GM19468 (cell line): ENCODE measurements around the gene DLX5.
"Not testable (repeated sequence)": the region's sequence is repeated elsewhere in the genome, so short reads cannot be mapped to it uniquely, and the experiment has no call there.

Source experiments
- ATAC-seq: cut with Tn5 transposase; IDR thresholded peaks from one replicate; pipeline ENCODE4 v1.9.1; 2021; ENCODE audit warnings: mild to moderate bottlenecking, moderate library complexity, moderate number of reproducible peaks; ENCODE audit not compliant: unreplicated experiment; ENCODE audit errors: extremely low read depth

The DLX5 gene

GRCh38 chr7:97024209-97025129, at the start of gene DLX5:
DLX5 (minus strand) TSS chr7:97024831; CDS start chr7:97024623, 208 bp downstream.
- no peak for ATAC-seq

DNA sequence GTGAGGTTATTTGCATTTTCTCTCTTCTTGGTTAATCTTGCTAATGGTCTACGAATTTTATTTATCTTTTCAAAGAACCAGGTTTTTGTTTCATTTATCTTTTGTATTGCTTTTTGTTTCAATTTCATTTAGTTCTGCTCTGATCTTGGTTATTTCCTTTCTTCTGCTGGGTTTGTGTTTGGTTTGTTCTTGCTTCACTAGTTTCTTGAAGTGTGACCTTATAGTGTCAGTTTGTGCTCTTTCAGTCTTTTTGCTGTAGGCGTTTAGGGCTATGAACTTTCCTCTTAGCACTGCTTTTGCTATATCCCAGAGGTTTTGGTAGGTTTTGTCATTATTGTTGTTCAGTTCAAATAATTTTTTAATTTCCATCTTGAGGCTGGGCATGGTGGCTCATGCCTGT, 47.4 kb upstream of the DLX5 start:
- ATAC-seq = not testable (repeated sequence)

DNA sequence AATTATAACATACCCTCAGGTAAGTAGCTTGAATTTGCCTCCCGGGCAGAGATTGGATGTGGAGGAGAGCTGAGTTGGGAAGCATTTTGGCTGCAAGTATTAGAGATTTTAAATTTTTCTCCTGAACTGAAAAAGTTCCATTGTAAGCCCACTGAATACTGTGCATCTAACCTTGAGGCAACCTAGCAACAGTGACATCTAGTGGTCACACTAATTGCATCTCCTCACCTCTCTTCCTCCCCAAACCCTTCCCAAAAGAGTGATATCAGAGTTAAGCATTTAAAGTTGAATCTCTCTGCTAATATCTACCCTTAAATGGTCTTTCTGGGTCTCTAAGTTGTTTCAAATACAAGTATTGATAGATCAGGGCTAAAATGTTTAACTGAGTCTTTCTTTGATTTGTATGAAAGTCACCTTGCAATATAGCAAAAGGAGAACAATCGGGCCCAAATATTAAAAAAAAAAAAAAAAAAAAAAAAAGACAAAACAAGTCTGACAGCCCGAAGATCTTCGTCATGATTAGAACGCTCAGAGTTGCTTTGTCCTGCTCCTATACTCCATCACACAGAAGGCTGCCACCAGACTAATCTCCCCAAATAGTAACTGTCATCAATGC, 40.4 kb upstream of the DLX5 start:
- ATAC-seq = peak; percentile 87

- no peak for ATAC-seq
Observed at GRCh38 chr7:97064020-97064419, 39.4 kb upstream of the DLX5 start.

DNA sequence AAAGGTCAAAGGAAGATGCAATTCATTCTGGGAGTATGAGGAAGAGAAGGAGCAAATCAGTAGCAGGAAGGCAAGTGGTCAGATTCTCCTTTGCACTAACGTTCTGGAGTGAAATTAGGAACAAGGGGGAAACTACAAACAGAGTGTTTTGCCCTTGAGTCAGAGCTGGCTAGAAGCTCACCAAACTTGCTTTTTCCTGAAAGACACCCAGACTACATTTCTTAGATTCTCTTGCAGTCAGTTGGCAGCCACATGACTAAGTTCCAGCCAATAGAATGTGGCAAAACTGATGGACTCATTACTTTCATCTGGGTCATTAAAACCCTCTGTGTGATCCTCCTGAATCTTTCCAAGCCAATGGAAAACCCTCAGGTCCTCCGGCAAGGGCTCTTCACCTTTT, 18.6 kb upstream of the DLX5 start:
- ATAC-seq = no peak

GRCh38 chr7:97039374-97040065, 14.9 kb upstream of the DLX5 start:
- no peak for ATAC-seq

DNA sequence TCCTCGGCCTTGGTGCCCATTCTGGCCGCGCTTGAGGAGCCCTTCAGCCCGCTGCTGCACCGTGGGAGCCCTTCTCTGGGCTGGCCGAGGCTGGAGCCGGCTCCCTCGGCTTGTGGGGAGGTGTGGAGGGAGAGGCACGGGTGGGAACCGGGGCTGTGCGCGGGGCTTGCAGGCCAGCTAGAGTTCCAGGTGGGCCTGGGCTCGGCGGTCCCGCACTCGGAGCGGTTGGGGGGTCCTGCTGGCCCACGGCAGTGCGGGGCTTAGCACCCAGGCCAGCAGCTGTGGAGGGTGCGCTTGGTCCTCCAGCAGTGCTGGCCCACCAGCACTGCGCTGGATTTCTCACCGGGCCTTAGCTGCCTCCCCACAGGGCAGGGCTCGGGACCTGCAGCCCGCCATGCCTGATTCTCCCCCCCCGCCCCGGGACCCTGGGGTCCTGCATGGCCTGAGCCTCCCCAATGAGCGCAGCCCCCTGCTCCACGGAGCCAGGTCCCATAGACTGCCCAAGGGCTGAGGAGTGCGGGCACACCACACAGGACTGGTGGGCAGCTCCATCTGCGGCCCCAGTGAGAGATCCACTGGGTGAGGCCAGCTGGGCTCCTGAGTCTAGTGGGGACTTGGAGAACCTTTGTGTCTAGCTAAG, 9.7 kb upstream of the DLX5 start:
- ATAC-seq = not testable (repeated sequence)

GRCh38 chr7:97027427-97028234, 3.0 kb upstream of the DLX5 start:
- ATAC-seq = peak; percentile 66

GRCh38 chr7:97026715-97027426, 2.2 kb upstream of the DLX5 start:
- ATAC-seq = no peak

DNA sequence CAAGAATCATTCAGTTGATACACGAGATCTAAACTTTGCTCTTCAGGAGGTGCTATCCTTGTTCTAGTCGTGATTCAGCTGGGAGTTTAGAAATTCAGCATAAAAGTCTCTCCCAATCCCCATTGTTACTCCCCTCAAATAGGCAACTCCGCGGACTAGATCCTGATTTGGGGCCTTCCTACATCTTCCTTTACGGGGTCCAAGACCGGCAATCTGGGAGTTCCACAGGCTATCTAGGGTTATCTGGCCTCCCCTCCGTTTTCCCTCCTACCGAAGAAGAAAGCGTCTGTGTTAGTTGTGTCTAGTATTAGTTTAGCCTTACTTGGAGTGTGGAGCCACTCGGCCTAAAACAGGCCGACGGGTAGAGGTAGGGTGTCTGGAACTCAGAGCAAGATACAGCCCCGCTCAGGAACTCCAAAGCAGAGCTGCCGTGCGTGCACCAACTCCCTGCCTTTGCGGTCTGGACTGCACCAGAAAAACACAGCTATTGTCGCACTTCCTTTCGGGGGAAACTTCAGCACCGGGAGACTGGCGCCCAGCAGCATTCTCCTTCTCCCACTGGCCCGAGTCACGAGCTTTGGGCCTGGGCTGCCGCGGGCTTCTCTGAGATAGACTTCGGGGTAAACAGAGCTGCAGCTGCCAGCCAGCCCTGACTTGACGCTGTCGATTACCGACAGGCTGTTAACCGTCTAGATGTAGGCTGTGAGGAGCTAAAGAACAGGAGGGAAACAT, 1.5 kb upstream of the DLX5 start:
- ATAC-seq = no peak

DNA sequence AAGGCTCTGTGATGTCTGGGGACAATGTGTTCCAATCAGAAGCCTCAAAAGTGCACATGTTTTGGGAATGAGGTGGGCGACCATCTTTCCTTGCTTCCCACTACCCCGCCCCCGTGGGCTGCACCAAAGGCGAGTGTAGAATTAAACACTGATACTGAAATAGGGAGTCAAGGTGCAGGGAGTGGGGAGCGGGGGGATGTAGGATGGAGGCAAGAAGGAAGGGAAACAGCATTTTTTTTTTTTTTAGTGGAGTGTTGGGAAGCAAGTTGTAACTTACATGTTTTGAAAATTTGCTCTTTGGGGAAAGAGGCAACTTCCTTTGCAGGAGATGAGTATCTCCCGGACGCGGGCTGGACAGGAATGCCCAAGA, 484 bp upstream of the DLX5 start:
- ATAC-seq = no peak

GRCh38 chr7:97022491-97023306, 1.9 kb downstream of the DLX5 start:
- no peak for ATAC-seq

- ATAC-seq = no peak
Observed at GRCh38 chr7:97021747-97022490, 2.7 kb downstream of the DLX5 start.

GRCh38 chr7:97020996-97021746, 3.5 kb downstream of the DLX5 start:
- ATAC-seq = no peak

GRCh38 chr7:97020601-97020995, 4.0 kb downstream of the DLX5 start:
- ATAC-seq = no peak

GRCh38 chr7:97019710-97020225, 4.9 kb downstream of the DLX5 start:
- ATAC-seq = no peak
